ENCODE measurements around the gene TUBA1C.

TUBA1C gene

DNA sequence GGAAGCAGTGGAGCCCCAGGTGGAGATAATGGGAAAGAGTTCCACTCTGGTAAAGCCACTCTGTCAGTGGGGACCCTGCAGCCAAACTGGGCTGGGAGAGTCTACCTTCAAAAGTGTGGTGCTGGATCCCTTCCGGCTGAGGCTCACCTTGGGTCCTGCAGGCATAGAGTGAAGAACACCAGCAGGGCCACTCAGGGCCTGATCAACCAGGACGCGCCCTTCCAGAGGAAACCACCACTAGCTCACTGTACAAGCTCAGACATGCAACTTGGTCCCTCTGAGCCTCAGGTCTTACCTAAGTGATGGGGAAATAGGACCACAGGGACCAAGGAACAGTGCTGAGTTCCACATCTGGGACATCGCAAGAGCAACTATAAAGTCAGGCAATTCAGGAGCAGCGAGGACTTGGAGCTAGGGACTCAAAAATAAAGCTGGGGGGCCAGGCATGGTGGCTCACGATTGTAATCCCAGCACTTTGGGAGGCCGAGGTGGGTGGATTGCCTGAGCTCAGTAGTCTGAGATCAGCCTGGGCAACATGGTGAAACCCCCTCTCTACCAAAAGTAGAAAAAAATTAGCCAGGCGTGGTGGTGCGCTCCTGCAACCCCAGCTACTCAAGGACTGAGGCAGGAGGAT lies 24.2 kb downstream of the TUBA1C start:
- no peaks in the 10 kb centered on the region for H3K4me1 ChIP-seq
- H3K36me3 ChIP-seq: no peaks in the 10 kb centered on the region
- DNase-seq: no peak
- TF ChIP-seq, protein P1, sequence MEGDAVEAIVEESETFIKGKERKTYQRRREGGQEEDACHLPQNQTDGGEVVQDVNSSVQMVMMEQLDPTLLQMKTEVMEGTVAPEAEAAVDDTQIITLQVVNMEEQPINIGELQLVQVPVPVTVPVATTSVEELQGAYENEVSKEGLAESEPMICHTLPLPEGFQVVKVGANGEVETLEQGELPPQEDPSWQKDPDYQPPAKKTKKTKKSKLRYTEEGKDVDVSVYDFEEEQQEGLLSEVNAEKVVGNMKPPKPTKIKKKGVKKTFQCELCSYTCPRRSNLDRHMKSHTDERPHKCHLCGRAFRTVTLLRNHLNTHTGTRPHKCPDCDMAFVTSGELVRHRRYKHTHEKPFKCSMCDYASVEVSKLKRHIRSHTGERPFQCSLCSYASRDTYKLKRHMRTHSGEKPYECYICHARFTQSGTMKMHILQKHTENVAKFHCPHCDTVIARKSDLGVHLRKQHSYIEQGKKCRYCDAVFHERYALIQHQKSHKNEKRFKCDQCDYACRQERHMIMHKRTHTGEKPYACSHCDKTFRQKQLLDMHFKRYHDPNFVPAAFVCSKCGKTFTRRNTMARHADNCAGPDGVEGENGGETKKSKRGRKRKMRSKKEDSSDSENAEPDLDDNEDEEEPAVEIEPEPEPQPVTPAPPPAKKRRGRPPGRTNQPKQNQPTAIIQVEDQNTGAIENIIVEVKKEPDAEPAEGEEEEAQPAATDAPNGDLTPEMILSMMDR (IDR thresholded peaks at IDR 0.05; ENCODE audit: low read depth, low read length): no peak
- H3K9me3 ChIP-seq: no peaks in the 10 kb centered on the region
- no peak overlapping the region for H3K4me3 ChIP-seq (ENCODE audit: low read depth, low read length)
- no peaks in the 10 kb centered on the region for H3K27me3 ChIP-seq

DNA sequence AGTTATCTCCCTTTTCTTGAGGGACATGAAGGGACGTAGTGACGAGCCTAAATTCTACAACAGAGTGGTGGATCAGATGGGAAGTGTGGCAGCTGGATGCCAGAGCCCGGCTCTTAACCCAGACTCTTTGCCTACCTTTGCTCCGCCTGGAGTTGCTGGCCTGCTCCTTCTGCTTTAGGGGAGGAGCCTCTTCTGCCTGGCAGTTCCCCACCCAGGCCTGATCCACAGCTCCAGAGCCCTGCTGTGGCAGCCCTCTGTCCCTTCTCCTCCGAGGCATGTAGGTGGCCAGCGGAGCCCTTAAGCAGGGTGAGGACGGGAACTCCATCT lies 27.8 kb downstream of the TUBA1C start:
- Histone ChIP-seq H3K4me3 (ENCODE audit: low read depth, low read length) (peak overlapping the region; percentile 89), H3K27me3 (no peaks in the 10 kb centered on the region), H3K36me3 (peaks cover 14% of the 10 kb centered on the region), H3K9me3 (no peaks in the 10 kb centered on the region), H3K4me1 (peaks cover 3% of the 10 kb centered on the region; the same call in 1 of the 2 replicates)
- TF ChIP-seq, protein P1 (IDR thresholded peaks at IDR 0.05; ENCODE audit: low read depth, low read length): no peak
- DNase-seq: peak; percentile 78

DNA sequence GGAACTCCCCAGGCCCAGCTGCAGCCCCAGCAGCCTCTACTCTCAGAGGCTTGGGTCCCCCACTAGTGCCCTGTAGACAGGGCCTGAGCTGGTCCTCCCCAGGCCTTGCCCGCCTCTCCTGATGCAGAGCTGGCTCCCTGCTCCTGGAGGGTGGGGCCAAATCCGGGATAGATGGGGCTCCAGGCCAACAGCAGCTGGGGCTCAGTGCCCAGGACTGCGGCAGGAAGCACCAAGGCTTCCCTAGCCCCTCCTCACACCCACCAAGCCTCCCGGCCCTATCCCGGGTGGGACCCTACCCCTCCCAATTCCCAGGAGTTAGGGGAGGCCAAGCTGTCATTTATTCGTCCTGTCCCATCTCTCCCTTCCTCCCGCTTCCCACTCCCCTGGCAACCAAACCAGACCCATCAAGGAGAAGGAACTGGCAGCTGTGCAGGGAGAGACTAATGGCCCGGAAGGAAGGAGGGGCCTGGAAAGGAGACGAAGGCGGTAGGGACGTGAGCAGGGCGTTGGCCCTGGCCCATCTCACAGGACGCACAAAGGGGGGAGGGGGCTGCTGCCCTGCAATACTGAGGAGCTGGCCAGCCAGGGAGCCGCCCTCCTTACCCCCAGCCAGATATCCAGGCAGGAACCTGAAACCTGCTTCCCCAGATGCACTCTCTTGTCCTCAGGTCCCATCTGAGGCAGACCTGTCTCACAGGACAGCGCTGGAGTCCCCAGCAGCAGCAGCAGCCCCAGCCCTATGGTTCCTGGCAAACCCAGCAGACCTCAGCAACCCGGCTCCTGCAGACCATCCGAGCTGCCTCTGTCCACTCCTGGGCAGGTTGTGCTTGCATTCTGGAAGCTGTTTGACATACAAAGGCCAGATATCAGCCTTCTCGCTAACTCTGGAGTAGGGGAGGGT lies 28.4 kb downstream of the TUBA1C start:
- Histone ChIP-seq H3K27me3 (no peaks in the 10 kb centered on the region), H3K9me3 (no peaks in the 10 kb centered on the region), H3K36me3 (peaks cover 21% of the 10 kb centered on the region), H3K4me1 (peaks cover 3% of the 10 kb centered on the region; the same call in 1 of the 2 replicates), H3K4me3 (ENCODE audit: low read depth, low read length) (peak overlapping the region; percentile 89)
- TF ChIP-seq, protein P1 (IDR thresholded peaks at IDR 0.05; ENCODE audit: low read depth, low read length): no peak
- DNase-seq: peak; percentile 90

DNA sequence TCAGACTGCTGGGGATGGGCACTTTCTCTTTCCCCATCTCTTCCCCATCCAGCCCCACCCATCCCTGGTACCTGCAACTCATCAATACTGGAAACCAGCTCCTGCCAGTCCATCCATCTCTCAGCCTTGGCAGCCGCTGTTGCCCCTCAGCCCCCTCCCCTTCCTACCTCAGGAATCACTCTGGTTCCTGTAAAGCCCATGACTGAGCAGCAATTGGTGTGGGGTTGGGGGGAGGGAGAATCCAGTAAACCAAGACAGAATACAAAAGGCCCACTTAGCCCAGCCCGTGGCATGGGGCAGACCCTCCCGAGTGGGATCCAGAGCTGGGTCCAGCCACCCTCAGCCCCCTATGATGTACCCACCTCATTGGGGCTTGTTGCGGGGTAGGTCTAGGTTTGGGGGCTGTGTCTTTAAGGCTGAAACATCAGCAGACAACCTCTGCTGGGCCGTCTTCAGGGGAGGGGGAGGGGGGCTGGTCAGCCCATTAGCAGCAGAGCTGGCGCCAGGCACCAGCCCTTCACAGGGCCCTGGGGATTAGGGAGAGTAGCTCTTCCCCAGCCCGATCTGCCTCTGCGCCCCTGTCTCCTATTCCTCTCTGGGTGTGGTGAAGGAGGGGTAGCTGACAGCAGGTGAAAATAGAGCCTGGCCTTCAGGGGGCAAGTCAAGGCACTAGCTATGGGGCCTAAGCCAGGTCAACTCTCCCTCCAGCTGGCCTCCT lies 29.4 kb downstream of the TUBA1C start:
- H3K36me3 ChIP-seq: peaks cover 27% of the 10 kb centered on the region
- no peaks in the 10 kb centered on the region for H3K27me3 ChIP-seq
- H3K4me3 ChIP-seq (ENCODE audit: low read depth, low read length): peak overlapping the region; percentile 89
- no peaks in the 10 kb centered on the region for H3K9me3 ChIP-seq
- H3K4me1 ChIP-seq: peaks cover 3% of the 10 kb centered on the region; the same call in 1 of the 2 replicates
- peak; percentile 95 for DNase-seq
- TF ChIP-seq, protein P1 (IDR thresholded peaks at IDR 0.05; ENCODE audit: low read depth, low read length): no peak

DNA sequence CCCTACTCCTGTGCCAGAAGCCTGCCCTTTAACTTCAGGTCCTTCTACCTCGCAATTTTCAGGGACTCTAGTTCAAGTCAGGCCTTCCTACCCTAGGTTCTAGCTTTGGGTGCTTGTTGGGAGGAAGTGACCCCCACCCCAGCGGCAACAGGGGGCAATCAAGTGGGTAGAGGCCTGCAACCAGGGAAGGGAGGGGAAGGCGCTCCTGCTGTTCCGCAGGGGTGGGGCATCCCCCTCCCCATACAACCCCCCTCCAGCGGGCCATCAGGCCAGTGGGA lies 29.9 kb downstream of the TUBA1C start:
- Histone ChIP-seq H3K27me3 (no peaks in the 10 kb centered on the region), H3K4me3 (ENCODE audit: low read depth, low read length) (peak overlapping the region; percentile 89), H3K4me1 (peaks cover 3% of the 10 kb centered on the region; the same call in 1 of the 2 replicates), H3K36me3 (peaks cover 27% of the 10 kb centered on the region), H3K9me3 (no peaks in the 10 kb centered on the region)
- TF ChIP-seq, protein P1 (IDR thresholded peaks at IDR 0.05; ENCODE audit: low read depth, low read length): no peak
- no peak for DNase-seq
